ENCODE measurements around the gene FUT8.

DNA sequence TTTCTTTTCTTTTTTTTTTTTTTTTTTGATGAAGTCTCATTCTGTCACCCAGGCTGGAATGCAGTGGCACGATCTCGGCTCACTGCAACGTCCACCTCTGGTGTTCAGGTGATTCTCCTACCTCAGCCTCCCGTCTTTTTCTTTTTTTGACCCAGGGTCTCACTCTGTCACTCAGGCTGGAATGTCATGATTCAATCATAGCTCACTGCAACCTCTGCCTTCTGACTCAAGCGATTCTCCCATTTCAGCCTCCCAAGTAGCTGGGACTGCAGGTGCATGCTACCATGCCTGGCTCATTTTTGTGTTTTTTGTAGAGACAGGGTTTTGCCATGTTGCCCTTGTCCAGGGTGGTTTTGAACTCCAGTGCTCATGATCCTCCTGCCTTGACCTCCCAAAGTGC is 12.0 kb downstream of the FUT8 start:
- TF ChIP-seq, protein P1, sequence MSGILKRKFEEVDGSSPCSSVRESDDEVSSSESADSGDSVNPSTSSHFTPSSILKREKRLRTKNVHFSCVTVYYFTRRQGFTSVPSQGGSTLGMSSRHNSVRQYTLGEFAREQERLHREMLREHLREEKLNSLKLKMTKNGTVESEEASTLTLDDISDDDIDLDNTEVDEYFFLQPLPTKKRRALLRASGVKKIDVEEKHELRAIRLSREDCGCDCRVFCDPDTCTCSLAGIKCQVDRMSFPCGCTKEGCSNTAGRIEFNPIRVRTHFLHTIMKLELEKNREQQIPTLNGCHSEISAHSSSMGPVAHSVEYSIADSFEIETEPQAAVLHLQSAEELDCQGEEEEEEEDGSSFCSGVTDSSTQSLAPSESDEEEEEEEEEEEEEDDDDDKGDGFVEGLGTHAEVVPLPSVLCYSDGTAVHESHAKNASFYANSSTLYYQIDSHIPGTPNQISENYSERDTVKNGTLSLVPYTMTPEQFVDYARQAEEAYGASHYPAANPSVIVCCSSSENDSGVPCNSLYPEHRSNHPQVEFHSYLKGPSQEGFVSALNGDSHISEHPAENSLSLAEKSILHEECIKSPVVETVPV (CRISPR knock-in tag; IDR thresholded peaks at IDR 0.05), result no peak
- TF ChIP-seq OSR1 (CRISPR knock-in tag; IDR thresholded peaks at IDR 0.05), result no peak
- no peak for TF ChIP-seq SNAI2 (CRISPR knock-in tag; IDR thresholded peaks at IDR 0.05)
- TF ChIP-seq RARB (CRISPR knock-in tag; IDR thresholded peaks at IDR 0.05), result no peak
